Tibial nerve (tissue), 4 donors: ENCODE results near the gene COA3.

Experiments
- EP300 ChIP-seq, 2 donors: sonication (generic); formaldehyde crosslinking; IDR thresholded peaks; one replicate each; pipeline ENCODE4 v1.6.1; 2017; ENCODE audit warnings: antibody characterized with exemption in 2 of 2, mild to moderate bottlenecking in 1 of 2
- TF ChIP-seq, protein P1 (sequence below), 5 experiments: fragments of 200-600 bp in 3 of 5; fragments of 450-650 bp in 2 of 5; sonication (generic) in 3 of 5; IDR thresholded peaks; one replicate each; pipeline ENCODE4 v1.5.1; 2016 to 2019; ENCODE audit warnings: antibody characterized with exemption in 5 of 5, mild to moderate bottlenecking in 3 of 5, moderate library complexity in 2 of 5

- TF ChIP-seq, protein P1, sequence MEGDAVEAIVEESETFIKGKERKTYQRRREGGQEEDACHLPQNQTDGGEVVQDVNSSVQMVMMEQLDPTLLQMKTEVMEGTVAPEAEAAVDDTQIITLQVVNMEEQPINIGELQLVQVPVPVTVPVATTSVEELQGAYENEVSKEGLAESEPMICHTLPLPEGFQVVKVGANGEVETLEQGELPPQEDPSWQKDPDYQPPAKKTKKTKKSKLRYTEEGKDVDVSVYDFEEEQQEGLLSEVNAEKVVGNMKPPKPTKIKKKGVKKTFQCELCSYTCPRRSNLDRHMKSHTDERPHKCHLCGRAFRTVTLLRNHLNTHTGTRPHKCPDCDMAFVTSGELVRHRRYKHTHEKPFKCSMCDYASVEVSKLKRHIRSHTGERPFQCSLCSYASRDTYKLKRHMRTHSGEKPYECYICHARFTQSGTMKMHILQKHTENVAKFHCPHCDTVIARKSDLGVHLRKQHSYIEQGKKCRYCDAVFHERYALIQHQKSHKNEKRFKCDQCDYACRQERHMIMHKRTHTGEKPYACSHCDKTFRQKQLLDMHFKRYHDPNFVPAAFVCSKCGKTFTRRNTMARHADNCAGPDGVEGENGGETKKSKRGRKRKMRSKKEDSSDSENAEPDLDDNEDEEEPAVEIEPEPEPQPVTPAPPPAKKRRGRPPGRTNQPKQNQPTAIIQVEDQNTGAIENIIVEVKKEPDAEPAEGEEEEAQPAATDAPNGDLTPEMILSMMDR (IDR thresholded peaks at IDR 0.05): no peak
- TF ChIP-seq EP300 (IDR thresholded peaks at IDR 0.05): no peak
Observed at GRCh38 chr17:42767512-42767911, 31.0 kb downstream of the COA3 start.
